DMS53 treated with DMSO at 0.1 percent for 48 hours (cell line): Measurements from ENCODE around the gene ARAP3.

Experiments
- DNase-seq: peaks from one replicate; lab custom pipeline; 2025; ENCODE audit not compliant: unreplicated experiment; lab: John Stamatoyannopoulos, UW

ARAP3 gene

DNA sequence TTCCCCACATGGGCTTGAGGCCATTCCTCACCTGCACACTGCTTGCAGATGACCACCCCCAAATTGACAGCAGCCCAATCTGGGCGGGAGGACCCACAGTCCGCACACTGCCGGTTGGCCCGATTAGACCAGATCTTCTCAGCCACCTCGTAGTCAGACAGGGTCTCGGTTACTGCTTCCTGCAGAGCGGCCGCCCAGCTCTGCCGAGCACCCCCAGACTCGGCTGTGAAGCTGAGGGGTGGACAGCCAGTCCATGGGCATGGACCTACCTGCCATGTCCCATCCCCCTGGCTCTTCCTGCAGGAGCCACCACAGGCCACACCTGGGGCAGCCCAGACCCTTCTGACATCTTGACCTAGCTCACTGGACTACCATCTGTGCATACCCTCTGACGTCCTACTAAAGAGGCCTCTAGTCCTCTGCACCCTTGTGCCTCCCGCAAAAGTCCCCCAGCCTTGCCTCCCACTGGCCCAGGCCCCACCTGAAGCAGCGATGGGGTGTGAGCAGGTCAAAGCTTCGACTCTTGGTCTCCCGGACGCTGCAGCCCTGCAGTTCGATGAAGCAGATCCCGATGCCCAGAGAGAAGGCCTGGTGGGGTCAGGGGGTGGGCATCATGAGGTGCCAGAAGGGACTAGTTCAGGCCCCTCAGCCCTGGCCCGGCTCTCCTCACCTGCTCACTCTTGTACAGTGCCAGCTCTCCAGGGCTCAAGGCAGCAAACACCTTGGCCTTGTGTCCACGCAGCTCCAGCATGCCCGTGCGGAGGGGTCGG is 9.8 kb downstream of the ARAP3 start:
- DNase-seq, result no peak

DNA sequence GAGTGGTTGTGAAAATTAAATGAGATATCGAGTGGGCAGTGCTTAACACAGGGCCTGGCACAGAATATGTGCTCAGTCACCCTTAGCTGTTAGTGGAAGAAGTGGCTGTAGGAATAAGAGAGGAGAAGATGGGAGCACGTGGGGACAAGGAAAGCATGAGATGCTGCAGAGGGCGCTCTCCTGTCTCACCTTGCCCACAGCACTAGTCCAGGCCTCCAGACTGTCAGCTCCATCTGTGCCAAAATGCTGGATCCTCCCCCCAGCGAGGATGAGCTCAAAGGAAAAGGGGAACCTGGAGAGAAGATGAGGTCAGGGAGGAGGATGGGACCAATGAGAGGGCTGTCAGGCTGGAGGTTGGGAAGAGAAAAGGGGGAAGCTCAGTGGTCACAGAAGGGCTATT is 12.5 kb downstream of the ARAP3 start:
- DNase-seq, result no peak

DNA sequence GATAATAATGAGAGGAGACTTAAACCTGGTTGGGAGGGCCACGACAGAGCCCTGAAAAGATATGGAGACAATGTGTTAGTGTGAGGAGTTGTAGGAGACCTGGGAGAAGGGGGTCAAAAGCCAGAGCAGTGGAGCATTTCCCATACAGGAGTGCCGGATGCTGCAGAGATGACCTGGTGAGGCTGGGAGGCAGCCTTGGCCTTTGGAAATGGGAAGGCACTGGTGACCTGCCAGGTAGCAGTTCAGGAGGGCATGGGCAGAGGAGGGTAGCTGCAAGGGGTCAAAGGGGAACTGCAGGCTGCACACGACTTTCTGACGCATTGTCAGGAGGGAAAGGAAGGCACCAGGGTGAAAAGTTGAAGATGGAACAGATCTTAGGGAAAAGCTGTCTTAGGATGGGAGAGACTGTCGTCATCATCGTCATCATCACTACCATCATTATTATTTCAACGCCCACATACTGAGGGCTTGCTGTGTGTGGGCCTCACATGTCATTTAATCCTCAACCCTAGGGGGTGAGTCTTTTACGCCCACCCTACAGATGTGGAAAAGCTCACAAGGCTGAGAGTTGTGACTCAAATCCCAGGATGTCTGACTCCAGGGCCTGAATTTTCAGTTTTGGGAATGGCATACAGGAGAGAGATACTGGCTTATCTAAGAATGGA is 13.3 kb downstream of the ARAP3 start:
- no peak for DNase-seq

DNA sequence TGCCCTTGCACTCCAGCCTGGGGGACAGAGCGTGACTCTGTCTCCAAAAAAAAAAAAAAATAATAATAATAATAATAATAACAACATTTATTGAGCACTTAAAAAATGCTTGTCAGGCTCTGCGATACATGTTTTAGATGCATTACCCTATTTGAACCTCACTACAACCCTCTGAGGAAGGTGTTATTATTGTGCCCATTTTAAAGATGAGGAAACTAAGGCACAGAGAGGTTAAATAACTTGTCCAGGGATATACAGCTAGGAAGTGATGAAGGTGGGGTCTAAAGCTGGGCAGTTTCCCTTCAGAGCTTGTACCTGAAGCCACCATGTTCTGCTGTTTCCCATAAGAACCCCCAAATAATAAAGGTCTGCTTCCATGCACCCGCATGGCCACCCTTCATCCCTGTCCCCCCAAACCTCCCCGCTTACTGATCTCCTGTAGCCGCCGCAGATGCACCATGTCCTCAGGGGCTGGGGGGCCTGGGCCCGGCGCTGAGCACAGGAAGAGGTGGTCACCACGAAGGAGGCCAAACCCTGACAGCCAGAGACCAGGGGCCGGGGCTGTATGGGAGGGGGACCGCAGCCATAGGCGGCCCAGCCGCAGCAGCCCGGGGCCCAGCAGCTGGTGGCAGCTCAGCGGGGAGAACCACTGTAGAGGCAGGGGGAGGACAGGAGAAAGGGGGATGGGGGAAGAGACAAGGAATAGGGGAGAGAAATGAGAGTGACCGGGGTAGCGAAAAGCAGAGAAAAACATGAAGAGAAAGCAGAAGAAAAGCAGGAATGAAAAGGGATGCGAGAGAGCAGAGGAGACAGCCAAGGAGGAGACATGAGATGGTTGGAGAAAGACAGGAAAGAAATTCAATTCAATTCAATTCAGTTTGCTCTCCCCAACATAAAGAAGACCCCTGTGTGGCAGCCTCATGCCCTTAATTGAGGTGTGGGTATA is 15.8 kb downstream of the ARAP3 start:
- no peak for DNase-seq

DNA sequence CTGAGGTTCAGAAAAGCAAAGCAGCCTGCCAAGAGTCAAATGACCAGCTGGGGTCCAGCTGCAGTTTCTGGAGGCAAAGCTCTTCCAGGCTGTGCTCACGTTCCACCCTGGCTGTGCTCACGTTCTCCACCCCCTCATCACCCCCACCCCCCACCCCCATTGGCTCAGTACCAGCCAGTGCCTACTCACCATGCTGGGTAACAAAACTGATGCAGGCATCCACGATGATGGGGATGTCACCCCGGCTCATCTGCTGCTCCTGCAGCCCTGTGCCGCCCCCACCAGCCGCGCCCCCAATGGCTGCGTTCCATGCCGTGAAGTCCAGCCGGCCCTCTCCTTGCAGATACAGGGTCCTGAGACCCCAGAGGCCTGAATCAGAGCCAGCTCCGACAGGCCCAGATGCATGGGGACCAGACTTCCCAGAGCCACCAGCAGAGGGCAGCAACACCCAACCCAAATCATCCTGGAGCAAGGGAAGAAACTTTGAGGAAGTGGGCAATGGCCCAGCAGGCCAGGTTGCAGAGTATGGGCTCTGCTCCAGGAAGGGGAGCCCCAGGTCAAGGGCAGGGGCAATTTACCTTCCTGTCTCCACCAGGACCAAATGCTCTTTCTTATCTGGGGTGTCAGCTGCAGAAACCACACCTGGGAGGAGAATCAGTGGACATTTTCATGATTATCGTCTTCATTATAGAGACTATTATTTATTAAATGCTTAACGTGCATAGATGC is 17.1 kb downstream of the ARAP3 start:
- peak; percentile 51 for DNase-seq

DNA sequence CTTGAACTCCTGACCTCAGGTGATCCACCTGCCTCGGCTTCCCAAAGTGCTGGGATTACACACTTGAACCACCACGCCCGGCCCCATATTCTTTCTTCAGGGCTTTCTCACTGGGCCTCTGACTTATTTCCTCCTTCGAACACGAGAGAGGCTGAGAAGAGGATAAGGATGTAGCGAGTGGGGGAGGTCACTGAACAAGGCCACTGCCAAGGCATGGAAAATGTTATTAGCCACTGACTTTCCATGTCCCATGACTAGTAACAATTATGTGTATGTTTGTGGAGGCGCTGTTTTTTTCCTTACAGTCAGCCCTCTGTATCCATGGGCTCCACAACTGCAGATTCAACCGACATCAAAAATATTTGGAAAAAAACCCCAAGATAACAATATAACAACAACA is 18.5 kb downstream of the ARAP3 start:
- DNase-seq, result no peak

DNA sequence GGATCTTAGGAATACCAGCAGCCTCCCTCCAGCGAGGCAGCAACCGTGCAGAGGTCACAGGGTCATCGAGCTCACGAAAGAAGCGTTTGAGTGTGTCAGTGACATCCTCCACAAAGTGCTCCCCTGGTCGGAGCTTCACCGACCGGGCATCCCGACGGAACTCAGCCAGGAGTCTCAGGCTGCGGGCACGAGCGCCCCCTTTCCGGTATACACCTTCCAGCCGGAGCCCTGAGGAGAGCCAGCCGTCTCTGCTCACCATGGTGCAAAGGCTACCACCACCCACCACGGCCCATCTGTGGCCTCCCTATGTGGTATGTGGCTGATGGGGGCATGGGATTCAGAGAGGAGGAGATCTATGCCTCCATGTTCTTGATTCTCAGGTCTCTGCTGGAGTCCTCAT is 20.0 kb downstream of the ARAP3 start:
- no peak for DNase-seq

DNA sequence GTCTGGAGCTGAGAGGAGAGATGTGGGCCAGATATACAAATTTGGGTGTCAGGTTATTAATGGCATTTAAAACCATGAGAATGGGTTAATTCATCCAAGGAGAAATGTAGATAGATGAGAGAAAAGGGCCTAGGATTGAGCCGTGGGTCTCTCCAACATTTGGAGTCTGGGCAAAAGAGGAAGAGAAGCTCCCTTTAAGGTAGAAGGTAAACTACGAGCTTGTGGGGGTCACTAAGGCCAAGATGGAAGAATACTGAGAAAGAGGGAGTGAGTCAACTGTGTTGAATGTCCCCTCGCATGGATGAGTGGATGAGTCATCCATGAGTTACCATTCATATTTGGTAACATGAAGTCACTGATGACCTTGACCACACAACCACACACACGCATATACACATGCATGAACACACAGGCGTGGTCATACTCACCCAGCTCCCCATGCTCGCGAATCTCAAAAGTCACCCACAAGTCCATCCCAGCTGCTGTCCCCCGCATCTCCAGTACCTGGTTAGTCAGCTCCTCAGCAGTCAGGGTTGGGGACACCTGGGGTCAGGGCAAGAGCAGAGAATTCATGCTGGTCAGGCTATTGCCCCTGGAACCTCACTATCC is 24.0 kb downstream of the ARAP3 start:
- peak; percentile 22 for DNase-seq

DNA sequence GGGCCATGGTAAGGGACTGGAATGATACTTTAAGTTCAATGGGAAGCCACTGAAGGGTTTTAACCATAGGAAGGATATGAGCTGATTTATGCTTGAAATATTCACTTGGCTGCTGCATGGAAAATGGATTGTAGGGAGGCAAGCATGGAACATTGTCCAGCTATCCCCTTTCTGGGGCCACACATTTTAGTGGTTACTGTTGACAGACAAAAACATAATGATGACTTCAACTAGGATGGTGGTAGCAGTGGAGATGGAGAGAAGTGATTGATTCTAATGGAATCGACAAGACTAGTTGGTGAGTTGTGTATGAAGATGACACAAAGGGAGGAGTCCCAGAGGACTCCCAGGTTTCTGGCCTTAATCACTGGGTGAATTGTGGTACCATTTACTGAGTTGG is 24.6 kb downstream of the ARAP3 start:
- DNase-seq, result no peak

DNA sequence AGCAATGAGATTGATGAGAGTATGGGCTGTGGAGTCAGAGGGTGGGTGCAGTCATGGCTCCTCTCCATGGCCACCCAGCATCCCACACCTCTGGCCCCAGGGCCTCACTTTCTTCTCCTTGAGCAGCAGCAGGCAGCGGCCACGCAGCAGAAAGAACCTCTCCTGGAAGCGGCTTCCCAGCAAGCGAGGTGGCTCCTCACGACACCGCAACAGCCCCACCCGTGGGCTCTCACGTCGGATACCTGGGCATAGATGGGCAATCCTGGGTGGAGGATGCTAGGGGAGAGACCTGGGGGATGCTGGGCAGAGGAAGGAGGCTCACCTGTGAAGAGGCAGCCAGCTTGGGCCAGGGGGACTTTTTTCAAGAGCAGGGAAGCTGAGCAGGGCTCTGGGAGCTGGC is 25.6 kb downstream of the ARAP3 start:
- no peak for DNase-seq

DNA sequence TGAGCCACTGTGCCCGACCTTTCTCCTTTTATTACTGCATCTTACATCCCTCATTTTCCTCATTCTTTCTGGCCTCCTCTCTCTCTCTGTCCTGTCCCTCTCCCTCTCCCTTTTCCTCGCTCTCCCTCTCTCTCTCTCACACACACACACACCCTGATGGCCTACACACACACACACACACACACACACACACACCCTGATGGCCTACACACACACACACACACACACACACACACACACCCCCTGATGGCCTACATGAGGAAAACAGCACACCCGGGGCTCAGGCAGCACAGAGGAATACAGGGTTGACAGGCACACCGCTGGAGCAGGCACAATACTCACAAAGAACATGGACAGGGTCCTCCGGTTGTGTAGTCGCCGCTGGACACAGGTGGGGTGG is 27.0 kb downstream of the ARAP3 start:
- DNase-seq, result no peak

DNA sequence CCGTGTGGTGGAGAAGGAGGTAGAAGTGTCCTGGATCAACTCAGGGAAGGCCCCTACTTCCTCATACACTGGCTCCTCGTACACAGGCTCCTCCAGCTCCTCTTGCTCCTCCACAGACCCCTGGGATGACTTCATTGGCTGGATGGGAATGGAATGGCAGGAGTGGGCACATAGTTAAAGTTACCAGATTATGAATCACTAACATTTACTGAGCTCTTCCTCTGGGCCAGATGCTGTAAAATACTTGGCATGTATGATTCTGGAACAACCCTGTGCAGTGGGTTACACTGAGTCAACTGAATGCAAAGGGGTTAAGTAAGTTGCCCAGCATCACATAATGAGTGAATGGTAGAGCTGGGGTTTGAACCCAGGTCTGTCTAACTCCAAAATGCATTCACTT is 27.7 kb downstream of the ARAP3 start:
- no peak for DNase-seq

DNA sequence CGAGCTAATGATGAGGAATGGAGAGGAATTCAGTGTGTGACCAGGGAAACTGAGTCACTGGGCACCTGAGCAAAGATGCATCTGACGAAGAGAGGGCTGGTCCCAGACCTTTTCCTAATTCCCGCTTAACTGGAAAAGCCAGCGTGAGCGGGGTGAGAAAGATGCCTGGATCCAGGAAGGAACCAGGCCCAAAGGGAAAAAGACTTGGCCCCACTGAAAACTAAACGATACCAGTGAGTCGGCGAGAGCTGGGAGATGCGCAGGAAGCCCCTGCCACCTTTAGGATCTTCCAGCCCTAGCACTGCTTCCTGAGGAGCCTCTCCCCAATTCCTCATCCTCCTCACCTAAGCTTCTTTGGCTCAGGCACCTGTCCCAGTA is 30.3 kb downstream of the ARAP3 start:
- DNase-seq, result no peak

DNA sequence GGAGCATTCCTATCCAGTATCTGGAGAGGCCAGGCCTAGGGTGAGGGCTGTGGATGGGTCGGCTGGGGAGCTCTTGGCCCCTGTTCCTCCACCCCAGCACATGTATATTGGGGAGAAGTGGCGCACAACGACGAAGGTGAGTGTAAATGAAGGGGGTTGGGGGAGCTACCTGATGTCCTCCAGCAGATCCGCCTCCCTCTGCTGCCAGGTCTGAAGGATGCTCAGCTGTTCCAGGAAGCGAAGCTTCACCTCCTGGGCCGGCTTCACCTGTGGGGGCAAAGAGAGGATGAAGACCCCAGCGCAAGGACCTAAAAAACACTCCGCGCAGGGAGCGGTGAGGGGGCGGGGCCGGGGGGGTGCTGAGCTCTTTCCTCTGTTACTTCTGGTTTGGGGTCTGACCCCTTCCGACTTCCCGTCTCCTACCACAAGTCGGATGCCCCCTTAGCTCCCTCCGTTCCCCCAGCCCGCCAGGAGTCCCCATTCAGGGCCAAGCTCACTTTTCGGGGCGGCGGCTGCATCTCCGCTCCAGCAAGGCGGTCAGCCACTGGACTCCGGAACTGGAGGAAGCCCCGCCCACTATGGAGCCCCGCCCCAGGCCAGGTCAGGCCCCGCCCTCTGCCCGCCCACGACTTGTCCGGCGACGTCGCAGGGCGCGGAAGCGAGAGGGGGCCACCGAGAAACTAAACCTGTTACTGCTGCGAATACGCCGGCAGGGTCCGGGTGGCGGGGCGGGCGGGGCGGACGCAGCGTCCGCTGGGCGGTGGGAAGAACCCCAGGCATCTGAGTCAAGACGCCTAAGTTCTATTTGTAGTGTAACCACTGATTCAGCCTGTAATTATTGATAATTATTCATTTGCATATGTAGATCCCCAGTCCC is 30.9 kb downstream of the ARAP3 start, which contains the start of gene FCHSD1:
Gene FCHSD1 (minus strand): TSS at position 568 of the 877 bp plus-strand sequence. CDS start 50 bp downstream, at position 518.
- peak; percentile 62 for DNase-seq

DNA sequence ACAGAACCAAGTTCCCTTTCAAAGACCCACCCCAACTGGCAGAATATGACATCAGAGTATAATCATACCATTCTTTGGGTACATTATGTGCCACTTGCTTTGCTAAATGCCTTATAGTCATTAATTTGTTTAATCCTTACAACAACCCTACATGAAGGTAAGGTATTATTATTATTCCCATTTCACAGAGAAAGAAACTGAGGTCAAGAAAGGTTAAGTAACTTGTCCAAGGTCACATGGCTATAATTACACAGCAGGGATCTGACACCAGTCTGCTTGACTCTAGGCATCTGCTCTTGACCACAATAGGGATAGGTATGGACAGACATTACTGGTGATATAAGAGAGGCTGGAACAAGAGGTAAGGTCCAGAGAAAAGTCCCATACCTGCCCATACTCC is 32.1 kb downstream of the ARAP3 start:
- DNase-seq, result no peak

DNA sequence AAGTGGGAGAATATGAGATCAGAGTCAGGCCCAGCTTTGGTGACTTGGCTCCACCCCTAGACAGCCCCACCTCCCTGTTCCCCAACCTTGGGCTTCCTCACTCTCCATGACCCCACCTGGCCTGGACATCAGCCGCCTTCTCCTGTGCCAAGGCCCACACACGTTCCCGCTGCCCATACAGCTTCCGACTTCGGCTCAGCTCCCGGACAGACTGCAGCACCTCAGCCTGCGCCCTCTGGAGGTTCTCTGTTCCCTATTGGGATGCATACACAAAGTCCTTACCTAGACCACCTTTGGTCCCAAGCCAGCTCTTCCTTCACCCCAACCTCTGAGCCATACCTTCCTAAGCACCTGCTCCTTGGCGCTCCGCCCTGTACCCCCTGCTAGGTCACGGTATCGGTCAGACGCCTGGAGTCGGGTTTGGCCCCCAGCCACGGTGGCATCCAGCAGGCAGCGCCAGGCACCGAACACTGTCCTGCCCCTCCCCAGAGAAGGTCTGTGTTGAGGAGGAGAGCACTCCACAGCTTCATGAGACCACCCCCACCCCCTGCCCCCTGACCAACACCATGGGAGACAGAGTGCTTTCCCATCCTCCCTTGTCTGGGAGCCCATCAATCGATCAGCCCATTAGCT is 32.9 kb downstream of the ARAP3 start:
- DNase-seq, result no peak

DNA sequence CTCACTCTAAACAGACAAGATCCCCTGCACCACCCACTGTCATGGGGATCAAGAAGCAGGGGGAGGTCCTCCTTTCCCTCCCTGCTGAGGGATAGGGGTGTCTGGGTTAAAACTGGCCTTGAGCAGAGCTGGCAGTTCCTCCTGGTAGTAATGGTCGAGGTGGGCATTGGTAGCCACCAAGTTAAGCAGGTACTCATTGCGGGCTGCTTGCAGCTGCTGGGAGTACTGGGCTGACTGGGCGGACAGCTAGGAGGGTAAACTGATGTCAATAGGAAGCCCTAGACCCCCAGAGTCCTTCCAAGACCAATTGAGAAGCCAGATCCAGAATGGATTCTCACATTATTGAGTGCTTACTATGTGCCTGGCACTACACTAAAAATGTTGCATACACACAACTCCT is 34.2 kb downstream of the ARAP3 start:
- DNase-seq, result no peak

DNA sequence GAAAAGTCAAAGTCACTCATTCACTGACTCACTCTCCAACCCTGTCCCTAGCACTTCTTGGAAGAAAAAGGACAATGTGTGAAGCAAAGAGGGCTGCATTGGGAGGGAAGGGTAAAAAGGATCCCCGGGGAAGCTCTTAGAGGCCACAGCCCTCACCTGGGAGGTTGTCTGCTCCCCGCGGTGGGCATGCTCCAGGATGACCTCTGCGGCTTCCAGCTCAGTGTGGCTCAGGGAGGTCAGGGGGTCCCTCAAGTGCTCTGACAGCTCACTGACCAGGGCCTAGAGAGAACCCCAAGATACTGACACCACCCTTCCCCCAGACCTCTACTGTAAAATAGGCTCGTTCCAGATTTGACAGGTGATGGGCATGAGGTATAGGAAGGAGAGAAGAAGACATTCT is 34.8 kb downstream of the ARAP3 start:
- DNase-seq, result no peak

DNA sequence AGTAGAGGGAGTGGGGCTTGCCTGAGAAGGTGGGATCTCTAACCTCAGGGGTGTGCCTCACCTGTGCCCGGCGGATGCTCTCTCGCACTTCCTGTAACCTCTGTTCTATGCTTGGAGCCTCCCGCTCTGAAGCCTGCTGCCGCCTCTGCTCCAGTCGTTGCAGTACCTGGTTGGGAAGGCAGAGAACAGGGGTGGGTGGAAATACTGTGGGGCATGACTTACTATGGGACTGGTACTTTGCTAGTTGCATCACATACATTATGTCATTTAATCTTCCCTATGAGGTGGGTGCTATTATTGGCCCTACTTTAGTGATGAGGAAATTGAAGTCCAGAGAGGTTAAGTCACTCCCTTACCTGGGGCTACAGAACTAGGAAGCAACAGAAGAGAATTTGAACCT is 36.0 kb downstream of the ARAP3 start:
- no peak for DNase-seq
